Prostate gland (tissue), 2 donors: ENCODE data around the gene HIVEP3.

ENCODE experiments used
- CTCF ChIP-seq, 4 experiments: fragments of 200-600 bp in 2 of 4; fragments of 450-650 bp in 2 of 4; sonication (generic) in 2 of 4; IDR thresholded peaks; 1 replicate in 3 of 4; 2 replicates in 1 of 4; pipeline ENCODE4 v1.5.1; 2016 to 2019; ENCODE audit warnings: antibody characterized with exemption in 4 of 4, mild to moderate bottlenecking in 2 of 4, moderate library complexity in 2 of 4
- POLR2A ChIP-seq: fragments of 450-650 bp; IDR thresholded peaks from one replicate; pipeline ENCODE4 v1.6.1; 2016; ENCODE audit warnings: antibody characterized with exemption, mild to moderate bottlenecking
- POLR2AphosphoS5 ChIP-seq: sonication (generic); formaldehyde crosslinking; IDR thresholded peaks from one replicate; pipeline ENCODE4 v1.6.1; 2017; ENCODE audit warnings: antibody characterized with exemption

- TF ChIP-seq CTCF (IDR thresholded peaks at IDR 0.05) = no peak
- TF ChIP-seq POLR2A = no peak
- no peak for TF ChIP-seq POLR2AphosphoS5
Measured at GRCh38 chr1:41537251-41537650, 381.5 kb downstream of the HIVEP3 start.
